CD4-positive, alpha-beta T cell treated with Interleukin-4 for 1 hour (primary cell): ENCODE data around the gene HCN3.
"Not testable (repeated sequence)": the region's sequence is repeated elsewhere in the genome, so short reads cannot be mapped to it uniquely, and the experiment has no call there.

ENCODE experiments used
- DNase-seq, 2 donors: peaks; one replicate each; pipeline ENCODE4 v3.0.0-alpha.2; 2020 to 2022

HCN3 gene

DNA sequence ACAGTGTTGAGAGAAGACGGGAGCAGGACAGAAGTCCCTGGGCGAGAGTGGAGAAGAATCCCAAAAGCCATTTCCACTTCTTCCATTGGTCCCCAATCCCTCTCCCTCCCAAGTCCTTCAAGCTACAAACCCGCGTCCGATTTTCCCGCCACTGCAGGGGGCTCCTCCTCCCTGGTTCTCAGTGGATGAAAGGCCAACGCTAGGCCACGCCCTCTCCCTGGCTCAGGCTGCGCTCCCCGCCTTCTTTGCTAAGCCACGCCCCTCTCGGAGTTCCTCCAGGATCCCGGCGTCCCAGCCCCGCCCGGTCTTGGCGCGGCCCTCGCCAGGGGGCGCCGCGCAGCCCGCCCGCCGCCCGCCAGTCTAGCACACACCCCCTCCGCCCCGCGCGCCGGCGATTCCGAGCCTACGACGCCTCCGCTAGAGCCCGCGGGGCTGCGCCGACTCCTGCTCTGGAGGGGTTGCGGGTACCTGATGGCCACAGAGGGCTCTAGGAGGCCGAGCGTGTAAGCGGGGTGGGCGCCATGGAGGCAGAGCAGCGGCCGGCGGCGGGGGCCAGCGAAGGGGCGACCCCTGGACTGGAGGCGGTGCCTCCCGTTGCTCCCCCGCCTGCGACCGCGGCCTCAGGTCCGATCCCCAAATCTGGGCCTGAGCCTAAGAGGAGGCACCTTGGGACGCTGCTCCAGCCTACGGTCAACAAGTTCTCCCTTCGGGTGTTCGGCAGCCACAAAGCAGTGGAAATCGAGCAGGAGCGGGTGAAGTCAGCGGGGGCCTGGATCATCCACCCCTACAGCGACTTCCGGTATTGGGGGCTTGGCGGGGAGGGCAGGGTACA is at the start of gene HCN3:
TSS of gene HCN3 (plus strand) at position 394 of the 832 bp plus-strand sequence. CDS start at position 522, 128 bp downstream.
- DNase-seq: peak; percentile 94 to 96

DNA sequence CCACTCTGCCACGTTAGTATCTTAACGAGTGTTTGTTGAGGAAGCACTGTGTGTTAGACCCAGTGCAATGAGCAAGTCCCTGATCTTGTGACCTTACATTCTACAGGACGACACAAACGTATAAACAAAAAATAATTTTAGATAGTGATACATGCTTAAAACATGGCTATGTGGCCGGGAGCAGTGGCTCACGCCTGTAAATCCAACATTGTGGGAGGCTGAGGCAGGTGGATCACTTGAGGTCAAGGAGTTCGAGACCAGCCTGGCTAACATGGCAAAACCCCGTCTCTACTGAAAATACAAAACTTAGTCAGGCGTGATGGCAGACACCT is 49.2 kb upstream of the HCN3 start:
- no peak for DNase-seq

DNA sequence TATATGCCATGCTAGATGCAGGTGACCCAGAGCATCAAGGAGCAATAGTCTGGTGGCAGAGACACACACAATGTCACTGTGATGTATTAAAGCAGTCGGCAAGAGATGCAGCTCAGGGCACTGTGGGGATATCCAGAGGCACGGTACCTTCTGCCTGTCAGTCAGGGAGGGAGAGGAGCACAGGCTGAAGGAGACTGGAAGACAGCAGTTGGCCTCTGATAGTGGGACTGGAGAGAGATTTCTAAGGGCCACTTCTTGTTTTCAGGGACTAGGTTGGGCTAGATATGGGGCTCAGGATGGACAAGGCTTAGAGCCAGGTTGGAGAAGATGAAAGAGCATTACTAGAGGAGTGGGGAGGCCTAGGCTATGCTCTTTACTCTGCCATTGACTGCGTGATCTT is 46.0 kb upstream of the HCN3 start:
- not testable (repeated sequence) for DNase-seq

DNA sequence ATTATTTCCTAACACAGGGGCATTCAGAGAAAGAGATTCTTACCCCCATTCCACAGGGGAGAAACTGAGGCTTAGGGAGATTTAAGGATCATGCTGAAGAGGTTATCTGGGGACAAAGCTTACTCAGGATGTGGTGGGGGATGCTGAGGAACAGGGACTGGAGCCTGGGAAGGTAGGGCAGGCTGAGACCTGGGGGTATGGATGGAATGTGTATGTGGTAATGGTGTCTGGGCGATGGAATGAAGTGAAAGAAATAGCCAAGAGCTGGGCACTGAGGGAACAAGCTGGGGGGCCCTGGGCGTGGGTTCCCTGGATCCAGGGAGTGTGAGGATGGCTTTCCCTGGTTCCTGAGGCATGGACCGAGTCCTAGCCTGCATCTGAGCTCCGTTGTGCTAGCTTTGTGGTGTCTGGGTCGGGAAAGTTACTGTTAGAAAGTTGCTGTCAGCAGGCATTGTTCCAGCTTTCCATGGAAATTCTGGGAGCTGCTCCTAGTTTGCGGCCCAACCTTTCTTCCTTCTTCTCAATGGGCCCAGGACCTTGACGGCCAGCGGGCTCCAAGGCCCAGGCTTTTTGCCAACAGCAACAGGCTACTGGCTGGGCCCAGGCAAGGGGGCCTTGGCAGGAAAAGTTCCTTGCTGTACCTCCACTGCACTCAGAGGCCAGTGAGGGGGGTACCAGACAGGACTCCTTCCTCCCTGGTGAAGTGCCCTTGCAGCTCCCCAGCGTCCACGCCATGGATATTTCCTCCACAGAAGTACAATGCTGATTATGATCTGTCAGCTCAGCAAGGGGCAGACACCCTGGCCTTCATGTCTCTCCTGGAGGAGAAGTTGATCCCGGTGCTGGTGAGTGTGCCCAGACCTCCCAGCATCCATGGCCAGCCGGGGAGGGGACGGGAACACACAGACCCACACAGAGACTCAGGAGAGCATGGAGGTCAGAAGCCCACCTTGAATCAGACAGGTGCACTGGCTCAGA is 45.0 kb upstream of the HCN3 start:
- DNase-seq: not testable (repeated sequence)

DNA sequence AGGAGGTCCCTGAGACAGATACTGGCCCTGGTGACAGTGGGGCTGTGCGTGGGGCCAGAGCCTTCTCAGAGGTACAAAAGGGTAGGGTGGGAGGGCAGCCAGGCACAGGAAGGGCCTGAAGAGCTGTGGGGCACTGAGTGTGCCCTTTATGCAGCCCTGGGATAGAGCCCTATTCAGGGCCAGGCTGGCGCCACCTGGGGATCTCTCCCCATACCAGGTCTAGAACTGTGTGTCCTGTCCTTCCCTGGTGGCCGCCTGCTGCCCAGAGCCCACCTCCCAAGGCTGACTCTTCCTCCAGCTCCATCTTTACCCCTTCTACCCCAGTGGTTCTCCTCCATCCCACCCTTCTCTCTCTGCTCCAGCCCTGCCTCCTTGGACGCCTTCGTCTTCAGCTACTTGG is 43.8 kb upstream of the HCN3 start:
- not testable (repeated sequence) for DNase-seq

DNA sequence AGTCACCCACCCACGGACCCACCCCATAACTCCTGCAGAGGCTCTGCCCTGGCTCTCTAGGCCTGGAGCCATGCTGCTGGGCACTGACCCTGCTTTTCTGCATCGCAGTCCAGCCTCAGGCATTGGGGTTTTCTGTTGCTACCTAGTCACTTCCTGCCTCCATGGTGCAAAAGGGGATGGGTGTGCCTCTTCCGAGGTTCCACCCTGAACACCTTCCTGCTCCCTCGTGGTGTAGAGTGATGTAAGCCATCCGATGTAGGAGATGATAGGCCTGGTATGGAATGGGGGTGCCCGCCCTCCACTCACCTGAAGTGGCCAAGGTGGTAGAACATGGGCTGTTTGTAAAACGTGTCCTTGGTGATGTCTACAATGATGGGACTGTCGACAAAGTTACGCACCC is 41.9 kb upstream of the HCN3 start:
- DNase-seq: peak in 1 of 2 donors; percentile 40

DNA sequence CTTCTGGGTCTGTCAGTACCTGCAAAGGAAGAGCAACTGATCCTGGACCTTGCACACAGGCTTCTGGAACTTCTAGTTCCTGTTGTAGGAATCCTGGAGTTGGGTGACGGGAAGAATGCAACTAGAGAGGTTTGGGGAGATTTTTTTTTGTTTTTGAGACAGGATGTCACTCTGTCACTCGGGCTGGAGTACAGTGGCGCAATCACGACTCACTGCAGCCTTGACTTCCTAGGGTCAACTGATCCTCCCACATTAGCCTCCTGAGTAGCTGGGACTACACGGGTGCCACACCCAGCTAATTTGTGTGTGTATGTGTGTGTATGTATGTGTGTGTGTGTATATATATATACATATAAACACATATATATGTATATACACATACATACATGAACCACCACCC is 40.8 kb upstream of the HCN3 start:
- no peak for DNase-seq

DNA sequence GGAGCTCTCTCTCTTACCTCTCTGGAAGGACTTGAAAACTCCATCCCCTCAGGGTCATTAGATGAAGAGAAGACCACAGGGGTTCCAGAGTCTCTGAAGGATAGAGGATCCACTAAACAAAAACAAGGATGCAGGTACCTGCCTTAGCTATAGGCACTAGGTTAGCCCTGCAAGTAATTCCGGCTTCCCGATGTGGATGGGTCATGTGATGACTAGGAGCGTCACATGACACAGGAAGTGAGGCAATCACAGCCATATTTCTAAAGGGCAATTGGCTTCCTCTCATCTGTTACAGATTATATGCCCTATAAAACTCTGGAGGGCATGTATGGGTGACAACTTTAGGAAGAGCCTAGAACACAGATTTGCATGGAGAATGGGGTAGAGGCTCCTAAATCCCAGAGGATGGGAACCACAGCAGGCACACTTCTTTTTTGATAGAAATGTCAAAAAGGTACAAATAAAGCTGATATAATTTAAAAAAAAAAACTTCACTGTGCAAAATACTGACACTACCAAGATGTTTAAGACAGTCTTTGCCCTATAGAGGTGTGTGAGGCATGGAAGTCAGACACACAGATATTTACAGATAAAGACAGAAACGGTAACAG is 36.1 kb upstream of the HCN3 start:
- DNase-seq: peak; percentile 75 to 83

DNA sequence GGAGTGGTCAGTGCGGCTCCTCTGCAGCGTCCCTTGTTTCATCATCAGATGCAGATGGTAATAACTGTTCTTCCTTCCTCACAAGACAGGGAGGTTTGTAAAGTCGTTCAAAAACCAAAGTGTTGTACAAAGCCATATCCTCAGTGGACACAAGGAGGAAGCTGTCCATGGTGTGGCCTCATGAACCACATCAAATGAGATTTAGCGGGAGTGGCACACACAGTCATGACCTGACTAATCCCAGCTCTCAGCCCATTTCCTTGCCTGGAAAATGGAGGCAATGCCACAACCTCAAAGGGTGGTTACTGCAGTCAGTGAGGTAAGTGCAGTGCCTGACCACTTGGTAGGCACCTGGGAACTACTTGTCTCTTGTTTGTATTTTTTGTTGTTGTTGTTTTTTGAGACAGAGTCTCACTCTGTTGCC is 35.4 kb upstream of the HCN3 start:
- peak; percentile 26 to 43 for DNase-seq

DNA sequence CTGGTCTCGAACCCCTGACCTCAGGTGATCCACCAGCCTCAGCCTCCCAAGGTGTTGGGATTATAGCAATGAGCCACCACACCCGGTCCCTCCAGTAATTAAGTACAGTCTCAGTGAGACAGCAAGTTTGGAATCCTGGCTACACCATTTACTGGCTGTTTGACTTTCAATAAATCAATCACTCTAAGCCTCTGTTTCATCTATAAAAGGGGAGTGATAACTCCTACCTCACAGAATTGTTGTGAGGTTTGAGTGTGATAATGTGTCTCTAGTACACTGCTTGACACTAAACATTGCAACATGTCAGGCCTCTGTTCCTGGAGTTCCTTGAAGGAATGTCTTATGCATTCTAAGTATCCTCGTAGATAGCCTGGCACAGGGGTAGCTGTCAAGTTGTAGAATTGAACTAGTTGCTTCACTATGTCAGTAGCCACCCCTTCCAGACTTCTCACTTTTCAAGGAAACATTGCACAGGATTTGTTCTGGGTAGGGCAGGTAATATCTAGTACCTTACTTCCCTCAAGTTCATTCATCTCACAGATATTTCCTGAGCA is 34.4 kb upstream of the HCN3 start:
- no peak for DNase-seq

DNA sequence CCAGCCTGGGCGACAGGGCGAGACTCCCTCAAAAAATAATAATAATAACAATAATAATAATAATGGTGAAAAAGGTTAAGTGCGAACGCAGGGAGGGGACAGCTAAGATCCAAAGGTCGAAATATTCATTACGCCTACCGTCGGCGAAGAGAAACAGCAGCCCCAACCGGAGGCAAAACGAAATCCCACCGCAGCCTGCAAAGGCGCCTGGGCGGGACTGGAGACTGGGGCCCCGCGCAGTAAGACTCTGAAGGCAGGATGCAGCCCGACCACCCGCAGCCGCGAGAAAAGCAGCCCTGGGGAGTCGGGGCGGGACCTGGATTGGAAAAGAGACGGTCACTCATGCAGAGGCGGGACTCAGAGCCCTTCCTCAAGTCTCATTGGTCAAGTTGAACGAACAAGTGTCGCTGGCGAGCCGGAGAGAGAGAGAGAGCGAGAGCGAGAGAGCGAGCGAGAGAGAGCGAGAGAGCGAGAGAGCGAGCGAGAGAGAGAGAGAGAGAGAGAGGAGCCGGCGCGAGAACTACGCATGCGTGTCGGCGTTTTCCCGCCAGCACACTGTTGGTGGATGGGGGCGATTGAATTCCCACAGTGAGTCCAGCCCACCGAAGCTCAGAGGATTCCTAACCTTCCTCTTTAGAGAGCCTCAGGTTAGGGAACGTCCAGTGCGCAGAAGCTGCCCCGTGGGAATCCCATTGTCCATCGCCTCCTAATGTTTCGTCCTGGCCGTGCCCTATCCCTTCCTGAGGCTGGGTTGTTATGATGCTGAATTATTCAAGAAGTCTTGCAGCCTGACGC is 32.7 kb upstream of the HCN3 start:
- DNase-seq: peak; percentile 97 to 98

DNA sequence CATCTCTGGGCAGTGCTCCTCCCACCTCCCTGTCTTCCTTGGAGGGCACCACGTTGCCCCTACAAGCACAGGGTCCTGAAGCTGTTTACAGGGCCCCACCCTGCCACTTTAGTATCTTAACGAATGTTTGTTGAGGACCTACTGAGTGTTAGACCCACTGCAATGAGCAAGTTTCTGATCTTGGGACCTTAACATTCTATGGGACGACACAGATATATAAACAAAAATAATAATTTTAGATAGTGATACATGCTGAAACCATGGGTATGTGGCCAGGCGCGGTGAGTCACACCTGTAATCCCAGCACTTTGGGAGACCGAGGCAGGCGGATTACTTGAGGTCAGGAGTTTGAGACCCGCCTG is 32.1 kb upstream of the HCN3 start:
- no peak for DNase-seq

DNA sequence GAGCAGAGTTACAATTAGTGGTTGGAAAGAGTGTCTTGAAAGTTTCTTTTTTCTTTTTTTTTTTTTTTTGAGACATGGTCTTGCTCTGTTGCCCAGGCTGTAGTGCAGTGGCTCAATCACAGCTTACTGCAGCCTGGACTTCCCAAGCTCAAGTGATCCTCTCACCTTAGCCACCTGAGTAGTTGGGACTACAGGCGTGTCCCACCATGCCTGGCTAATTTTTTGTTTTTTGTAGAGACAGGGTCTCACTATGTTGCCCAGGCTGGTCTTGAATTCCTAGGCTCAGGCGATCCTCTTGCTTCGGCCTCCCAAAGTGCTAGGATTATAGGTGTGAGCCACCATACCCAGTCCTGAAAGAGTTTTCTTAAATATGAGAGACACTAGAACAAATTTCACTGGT is 30.5 kb upstream of the HCN3 start:
- DNase-seq: not testable (repeated sequence)

DNA sequence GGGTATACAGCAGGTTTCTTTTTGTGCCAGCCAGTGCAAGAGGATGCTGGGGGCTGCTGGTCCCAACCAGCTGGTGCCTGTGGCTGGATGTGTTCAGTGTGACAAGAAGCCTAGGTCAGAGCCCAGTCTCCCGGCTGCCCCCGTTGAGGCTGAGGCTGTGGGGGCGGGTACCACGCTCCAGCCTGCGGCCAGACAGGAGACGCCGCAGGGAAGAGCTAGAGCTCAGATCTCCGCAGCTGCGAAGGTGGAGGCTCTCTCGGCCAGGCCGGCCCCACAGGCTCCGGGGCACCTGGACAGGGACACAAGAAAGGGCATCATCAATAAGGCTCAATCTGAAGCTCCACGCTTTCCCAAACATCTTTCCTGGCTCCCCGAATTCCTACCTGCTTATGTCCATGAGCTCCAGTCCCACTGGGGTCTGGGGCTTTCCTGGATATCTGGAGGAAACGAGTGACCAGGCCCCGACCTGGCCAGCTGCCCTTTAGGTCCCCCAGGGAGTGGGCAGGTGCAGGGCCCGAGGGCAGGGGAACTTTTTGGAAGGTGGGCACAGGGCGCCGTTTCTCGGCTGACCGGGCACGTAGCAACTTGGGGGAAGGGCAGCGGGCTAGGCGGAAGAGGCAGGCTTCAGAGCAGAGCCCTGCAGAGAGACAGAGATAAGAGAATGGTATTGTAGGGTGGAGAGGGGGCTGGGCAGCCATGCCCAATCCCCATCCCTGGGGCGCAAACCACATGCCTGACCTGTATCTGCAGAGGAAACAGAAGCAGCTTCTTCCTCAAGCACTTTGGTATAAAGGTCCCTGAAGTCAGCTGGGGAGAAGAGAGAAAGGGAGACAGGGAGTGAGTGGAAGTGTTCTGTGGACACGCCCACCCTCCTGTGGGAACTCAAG is 29.4 kb upstream of the HCN3 start:
- DNase-seq: no peak

DNA sequence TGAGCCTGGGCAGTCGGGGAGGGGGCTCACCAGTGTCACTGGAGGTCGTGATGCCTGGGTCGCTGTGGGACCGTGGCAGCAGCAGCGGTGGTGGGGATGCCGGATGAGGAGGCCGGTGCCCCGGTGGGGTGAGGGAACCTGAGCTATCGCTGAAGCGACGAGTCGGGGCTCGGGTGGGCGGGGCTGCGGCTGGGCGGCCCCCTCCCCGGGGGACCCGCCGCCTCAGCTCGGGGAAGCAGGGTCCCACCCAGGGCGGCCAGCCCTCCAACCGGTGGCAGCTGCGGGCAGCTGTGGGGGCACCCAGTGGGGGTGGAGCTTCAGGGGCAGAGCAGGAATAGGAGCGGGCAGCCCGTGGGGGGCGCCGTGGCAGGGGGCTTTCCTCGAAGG is 27.0 kb upstream of the HCN3 start:
- DNase-seq: no peak

DNA sequence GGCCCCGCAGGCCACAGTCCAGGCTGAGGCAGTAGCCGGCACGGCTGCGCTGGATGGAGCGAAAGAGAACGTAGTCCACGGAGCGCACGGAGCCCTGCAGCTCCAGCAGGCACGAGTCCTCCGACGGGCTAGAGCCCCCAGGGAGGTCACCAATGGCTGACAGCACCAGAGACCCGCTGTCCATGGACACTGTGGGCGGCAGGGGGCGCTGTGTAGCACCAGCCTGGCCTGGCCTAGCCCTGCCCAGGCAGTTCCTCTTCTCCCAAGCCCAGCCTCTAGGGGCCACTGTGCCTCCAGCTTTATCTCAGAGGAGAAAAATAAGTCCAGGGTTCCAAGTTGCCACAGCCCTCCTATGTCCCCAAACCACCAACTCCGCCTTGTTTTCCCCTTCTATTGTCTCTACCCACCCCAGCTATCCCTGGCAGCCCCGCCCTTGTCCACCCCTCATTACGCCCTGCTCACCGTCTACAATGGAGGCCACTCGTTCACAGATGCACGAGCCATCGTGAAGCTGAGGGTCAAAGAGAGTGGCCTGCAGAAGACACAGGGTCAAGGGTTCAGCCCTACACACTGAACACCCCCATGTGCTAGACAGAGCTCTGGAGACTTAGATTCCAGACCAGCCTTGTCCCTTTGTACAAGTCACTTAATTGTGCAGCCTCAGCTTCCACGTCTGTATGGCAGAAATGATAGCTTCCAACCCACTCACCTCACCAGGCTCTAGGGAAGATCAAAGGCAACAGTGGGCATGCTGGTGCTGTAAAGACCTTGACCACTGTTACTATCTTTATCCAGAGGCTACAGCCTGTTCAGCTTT is 26.4 kb upstream of the HCN3 start:
- DNase-seq: peak; percentile 94 to 95

DNA sequence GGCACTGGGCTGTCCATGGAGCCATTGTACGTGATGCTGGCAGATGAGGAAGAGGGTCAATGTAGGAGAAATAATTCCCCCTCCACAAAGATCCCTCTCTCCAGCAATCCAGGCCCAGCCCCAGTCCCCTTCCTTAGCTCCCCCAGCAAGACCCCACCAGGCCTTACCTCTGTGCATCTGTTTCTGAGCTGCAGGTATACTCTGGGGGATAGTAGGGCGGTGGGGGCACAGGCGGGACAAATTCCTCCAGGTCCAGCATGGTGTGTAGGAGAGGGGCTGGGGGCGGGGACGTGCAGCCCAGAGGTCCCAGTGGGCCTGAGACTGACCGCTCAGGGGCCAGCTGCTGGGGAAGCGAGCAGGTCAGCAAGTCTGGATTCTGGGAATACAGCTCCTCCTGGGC is 25.7 kb upstream of the HCN3 start:
- DNase-seq: no peak

DNA sequence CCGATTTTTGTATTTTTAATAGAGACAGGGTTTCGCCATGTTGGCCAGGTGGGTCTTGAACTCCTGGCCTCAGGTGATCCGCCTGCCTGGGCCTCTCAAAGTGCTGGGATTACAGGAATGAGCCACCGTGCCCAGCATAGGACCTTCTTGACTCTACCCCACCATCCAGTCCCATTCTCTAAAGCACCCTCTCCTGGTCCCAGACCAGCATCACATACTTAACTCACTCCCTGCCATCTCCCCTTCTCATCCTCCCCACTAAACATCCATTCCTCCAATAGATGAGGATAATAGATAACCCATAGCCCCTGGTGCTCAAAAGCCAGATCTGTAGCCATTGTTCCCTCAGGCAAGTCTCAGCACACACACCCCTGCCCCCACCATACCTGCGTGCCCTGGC is 24.1 kb upstream of the HCN3 start:
- DNase-seq: no peak

DNA sequence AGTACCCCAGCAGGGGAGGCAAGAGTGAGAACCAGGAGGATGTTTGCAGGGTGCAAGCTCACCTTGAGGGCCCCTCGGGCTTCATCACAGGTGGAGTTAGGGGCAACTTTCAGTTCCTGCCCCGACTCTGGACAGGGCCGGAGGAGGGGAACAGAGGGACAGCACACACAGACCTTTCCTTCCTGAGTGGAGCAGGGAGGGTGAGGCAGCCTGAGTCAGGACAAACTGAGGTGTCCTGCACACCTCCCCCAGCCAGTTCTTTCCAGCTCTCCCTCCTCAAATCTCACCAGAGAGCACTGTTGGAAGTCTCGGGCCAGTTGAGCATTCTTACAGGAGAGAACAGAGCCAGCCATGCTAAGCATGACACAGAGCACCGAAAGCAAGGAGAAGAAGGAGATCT is 23.5 kb upstream of the HCN3 start:
- no peak for DNase-seq

DNA sequence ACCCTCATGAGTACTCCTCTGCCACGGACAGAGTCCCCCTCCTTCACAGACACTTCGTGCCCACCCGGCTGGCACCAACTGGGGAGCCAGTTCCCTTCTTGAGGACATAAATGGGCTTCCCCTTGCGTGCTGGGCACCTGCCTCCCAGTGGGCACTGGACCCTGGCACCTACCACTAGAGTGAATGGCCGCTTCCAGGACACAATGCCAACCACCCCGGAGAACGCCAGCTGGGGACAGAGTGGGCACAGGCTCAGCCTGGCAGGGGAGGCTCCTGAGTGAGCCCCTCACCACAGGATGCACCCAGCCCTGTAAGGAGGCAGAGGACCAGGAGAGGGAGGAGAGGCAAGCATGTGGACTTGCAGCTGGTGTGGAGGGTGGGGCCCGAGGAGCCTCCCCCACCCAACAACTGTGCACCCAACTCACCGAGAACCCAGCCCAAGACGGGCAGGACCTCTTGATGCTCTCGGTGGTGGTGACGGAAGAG is 23.0 kb upstream of the HCN3 start:
- DNase-seq: no peak
